ENCODE measurements around the gene PPIA. TPM values are rescaled to one million over a fixed set of nuclear protein-coding genes. Genes with fewer than 3 reads are reported as not detected.
"Not testable (repeated sequence)": the region's sequence is repeated elsewhere in the genome, so short reads cannot be mapped to it uniquely, and the experiment has no call there.

The PPIA gene
- total RNA-seq, 2 donors from 2014 or later, result 1,915 to 2,917 TPM

DNA sequence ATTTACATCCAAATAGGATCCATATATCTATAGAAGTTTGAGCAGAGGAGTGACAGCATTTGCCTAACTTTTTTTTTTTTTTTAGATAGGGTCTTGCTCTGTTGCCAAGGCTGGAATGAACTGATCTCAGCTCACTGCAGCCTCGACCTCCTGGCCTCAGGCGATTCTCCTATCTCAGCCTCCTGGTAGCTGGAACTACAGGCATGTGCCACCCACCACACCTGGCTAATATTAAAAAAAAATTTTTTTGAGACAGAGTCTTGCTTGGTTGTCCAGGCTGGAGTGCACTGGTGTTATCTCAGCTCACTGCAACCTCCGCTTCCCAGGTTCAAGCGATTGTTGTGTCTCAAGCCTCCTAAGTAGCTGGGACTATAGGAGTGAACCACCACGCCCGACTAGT is 15.1 kb downstream of the PPIA start:
- Mint-ChIP-seq H3K4me1 (no peaks in the 10 kb centered on the region), H3K36me3 (ENCODE audit: low read depth) (no peaks in the 10 kb centered on the region), H3K4me3 (no peak overlapping the region), H3K27me3 (no peaks in the 10 kb centered on the region), H3K9me3 (no peaks in the 10 kb centered on the region), H3K27ac (no peak overlapping the region)
- ATAC-seq (replicated peaks), result no peak

DNA sequence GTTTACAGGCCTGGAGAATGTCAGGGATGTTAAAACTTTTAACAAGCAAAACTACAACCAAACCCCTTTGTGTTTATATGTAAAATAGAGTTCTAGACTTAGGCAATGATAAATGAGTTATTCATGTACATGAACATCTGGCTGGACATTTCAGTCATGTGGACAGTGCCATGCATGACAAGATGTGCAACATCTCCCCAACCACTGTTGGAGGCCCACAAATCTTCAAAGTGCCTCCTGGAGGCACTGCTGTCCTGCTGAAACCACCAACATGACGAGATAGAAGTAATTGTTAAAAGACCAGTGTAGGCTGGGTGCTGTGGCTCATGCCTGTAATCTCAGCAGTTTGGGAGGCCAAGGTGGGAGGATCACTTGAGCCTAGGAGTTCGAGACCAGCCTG is 18.4 kb downstream of the PPIA start:
- Mint-ChIP-seq H3K27ac (no peak overlapping the region), H3K9me3 (no peaks in the 10 kb centered on the region), H3K4me1 (no peaks in the 10 kb centered on the region), H3K36me3 (ENCODE audit: low read depth) (no peaks in the 10 kb centered on the region), H3K27me3 (no peaks in the 10 kb centered on the region), H3K4me3 (no peak overlapping the region)
- no peak for ATAC-seq (replicated peaks)

DNA sequence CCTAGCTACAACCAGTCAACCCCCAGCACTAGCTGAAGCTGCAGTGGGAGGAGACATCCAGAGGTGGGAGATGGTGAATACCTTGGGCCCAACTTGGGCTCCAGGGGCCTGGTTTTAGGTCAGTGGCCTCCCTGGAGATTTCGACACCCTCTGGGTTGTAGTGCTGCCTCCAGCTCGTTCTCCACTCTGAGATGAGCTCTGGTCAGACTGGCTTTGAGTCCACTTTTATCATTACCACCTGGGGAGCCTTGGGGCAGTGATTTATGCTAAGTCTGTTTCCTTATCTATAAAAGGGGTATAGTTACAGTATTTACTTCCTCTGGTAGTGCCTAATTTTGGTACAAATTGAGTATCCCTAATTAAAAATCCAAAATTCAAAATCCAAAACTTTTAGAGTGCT is 22.8 kb downstream of the PPIA start:
- Mint-ChIP-seq H3K36me3 (ENCODE audit: low read depth) (no peaks in the 10 kb centered on the region), H3K27ac (no peak overlapping the region), H3K9me3 (no peaks in the 10 kb centered on the region), H3K4me1 (peaks cover under 1% of the 10 kb centered on the region), H3K27me3 (no peaks in the 10 kb centered on the region), H3K4me3 (no peak overlapping the region)
- ATAC-seq (replicated peaks), result no peak

DNA sequence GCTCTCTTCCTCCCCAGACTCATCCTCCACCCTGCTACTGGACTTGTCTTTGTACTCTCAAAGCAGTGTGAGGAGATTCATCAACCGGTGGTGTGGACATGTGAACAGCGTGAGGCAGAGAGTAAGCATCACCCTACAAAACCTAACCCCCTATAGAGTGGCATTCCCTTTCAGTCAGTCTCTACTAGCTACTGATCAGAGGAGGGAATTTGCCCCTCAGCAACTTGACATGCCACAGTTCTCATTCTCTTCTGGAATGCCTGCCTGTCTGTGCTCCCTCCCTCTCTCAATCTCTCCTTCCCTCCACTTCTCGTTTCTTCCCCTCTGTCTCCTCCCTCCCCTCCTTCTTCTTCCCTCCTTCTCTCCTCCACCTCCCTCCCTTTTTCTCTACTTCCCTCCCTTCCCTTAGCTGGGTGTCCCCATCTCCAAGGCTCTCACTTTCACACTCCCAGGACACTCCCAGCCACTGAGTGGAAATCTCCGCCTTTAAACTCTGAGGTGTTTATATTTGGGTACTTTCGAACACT is 26.8 kb downstream of the PPIA start:
- H3K9me3 Mint-ChIP-seq, result no peaks in the 10 kb centered on the region
- no peak overlapping the region for H3K4me3 Mint-ChIP-seq
- peaks cover 9% of the 10 kb centered on the region for H3K4me1 Mint-ChIP-seq
- ATAC-seq (replicated peaks), result no peak
- peaks cover 21% of the 10 kb centered on the region for H3K36me3 Mint-ChIP-seq (ENCODE audit: low read depth)
- H3K27me3 Mint-ChIP-seq, result no peaks in the 10 kb centered on the region
- peak overlapping the region; percentile 47 for H3K27ac Mint-ChIP-seq

DNA sequence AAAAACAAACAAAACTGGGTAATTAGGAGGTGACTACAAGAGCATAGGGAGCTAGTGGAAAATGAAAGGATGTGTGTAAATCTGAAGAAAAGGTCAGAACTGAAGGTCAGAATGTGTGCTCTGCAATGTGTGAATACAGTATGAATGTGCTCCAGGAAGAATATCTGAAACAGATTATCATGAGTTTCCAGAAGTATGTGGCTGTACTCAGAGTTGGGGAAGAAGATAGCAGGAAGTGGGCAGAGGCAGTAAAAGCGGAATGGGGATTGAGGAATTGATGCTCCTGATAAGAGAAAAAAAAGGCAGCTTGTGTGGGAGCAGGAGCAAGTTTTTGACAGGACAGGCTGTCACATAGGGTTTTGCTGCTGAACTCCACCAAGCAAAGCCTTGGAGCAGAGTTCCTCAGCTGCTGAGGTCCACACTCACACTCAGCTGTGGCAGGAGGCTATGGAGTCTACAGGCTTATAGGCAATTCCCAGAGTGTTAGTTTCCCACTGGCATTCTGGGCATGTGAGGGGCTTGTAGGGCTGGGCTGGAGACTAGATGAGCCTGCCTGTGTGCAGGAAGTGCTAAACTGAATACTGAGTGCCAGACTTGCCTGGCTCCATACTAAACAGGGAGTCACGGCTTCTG is 28.5 kb downstream of the PPIA start:
- peaks cover 38% of the 10 kb centered on the region for H3K36me3 Mint-ChIP-seq (ENCODE audit: low read depth)
- peak; percentile 55 for ATAC-seq (replicated peaks)
- H3K27ac Mint-ChIP-seq, result peak overlapping the region; percentile 61
- H3K4me3 Mint-ChIP-seq, result no peak overlapping the region
- no peaks in the 10 kb centered on the region for H3K27me3 Mint-ChIP-seq
- no peaks in the 10 kb centered on the region for H3K9me3 Mint-ChIP-seq
- peaks cover 9% of the 10 kb centered on the region for H3K4me1 Mint-ChIP-seq

DNA sequence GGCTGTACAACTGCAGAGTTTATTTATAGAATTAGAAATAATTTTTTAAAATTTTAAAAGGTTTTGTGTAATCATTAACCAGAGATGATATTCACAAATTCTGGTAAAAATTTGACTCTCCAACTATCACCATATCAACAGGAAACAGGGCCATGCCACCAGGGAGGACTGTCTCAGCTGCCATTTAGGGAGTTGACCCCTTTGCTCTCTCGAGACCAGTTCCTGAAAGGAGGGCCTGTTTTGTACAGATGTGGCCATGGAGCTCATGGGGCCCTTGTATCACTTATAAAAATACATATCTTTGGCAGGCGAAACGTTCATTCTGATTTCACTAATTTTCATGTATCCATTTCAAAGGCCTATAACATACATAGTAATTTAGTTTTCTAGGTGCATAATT is 31.1 kb downstream of the PPIA start:
- H3K27me3 Mint-ChIP-seq, result no peaks in the 10 kb centered on the region
- peaks cover 9% of the 10 kb centered on the region for H3K4me1 Mint-ChIP-seq
- ATAC-seq (replicated peaks), result no peak
- H3K9me3 Mint-ChIP-seq, result no peaks in the 10 kb centered on the region
- no peak overlapping the region for H3K4me3 Mint-ChIP-seq
- peak overlapping the region; percentile 17 for H3K27ac Mint-ChIP-seq
- H3K36me3 Mint-ChIP-seq (ENCODE audit: low read depth), result peaks cover 64% of the 10 kb centered on the region

DNA sequence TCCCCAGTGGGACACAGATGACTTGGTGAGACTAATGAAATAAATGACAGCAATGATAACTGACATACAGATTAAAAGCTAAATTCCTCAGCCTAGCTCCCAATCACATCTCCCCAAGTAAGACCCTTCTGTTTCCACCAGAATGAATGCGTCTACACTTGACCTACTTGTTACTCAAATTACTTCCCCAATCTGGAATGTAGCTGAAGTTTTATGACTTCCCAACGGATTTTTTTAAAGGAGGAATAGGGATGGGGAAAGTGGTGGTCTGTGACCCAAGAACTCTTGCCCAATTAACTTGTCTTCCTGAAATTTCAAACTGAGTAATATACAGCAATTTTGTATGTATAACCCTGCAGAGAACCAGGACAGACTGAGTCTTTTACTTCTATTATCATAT is 42.3 kb downstream of the PPIA start:
- Mint-ChIP-seq H3K9me3 (no peaks in the 10 kb centered on the region), H3K36me3 (ENCODE audit: low read depth) (peaks cover 78% of the 10 kb centered on the region), H3K4me3 (no peak overlapping the region), H3K4me1 (peaks cover 7% of the 10 kb centered on the region), H3K27ac (peak overlapping the region; percentile 10), H3K27me3 (no peaks in the 10 kb centered on the region)
- ATAC-seq (replicated peaks), result no peak

DNA sequence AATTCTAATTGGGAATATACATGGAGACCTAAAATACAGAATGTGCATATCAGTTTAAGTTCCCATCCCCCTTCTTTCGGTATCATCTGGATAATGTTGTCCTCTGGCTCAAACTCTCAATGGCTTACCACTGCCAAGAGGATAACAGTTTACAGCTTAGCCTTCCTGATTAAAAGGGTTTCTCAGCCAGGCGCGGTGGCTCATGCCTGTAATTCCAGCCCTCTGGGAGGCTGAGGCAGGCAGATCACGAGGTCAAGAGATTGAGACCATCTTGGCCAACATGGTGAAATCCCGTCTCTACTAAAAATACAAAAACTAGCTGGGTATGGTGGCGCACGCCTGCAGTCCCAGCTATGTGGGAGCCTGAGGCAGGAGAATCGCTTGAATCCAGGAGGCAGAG is 46.2 kb downstream of the PPIA start:
- not testable (repeated sequence) for H3K4me3 Mint-ChIP-seq; H3K27me3 Mint-ChIP-seq; H3K9me3 Mint-ChIP-seq; ATAC-seq (replicated peaks)
- Mint-ChIP-seq H3K4me1 (peaks cover 18% of the 10 kb centered on the region), H3K36me3 (ENCODE audit: low read depth) (peaks cover 68% of the 10 kb centered on the region), H3K27ac (peak overlapping the region; percentile 27)

DNA sequence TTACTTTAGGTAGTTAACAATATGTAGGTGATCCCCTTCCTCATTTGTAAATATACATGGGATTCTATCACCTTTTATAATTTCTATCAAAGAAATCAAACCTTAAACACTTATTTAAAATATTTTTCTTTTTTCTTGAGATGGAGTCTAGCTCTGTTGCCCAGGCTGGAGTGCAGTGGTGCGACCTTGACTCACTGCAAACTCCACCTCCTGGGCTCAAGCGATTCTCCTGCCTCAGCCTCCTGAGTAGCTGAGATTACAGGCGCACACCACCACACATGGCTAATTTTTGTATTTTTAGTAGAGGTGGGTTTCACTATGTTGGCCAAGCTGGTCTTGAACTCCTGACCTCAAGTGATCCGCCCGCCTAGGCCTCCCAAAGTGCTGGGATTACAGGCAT is 47.0 kb downstream of the PPIA start:
- not testable (repeated sequence) for H3K9me3 Mint-ChIP-seq; H3K27ac Mint-ChIP-seq; H3K4me3 Mint-ChIP-seq; ATAC-seq (replicated peaks); H3K27me3 Mint-ChIP-seq
- Mint-ChIP-seq H3K4me1 (peaks cover 18% of the 10 kb centered on the region), H3K36me3 (ENCODE audit: low read depth) (peaks cover 70% of the 10 kb centered on the region)

DNA sequence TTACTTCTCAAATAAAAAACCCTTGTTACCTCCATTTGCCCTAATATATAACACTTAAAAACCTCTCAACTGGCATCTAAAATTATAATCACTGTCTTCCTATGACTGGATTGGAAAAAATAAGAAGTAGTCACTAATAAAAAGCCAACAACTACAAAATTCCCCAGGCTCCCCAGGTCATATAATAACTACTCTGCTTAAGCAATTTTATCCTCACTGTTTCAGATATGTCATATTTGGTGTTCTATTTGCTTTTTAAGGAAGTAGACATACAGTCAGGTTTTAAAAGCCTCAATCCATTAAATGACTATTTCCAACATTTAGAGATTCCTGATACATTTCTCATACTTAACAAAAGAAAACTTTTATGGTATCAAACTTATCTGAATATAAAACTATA is 49.0 kb downstream of the PPIA start:
- Mint-ChIP-seq H3K9me3 (no peaks in the 10 kb centered on the region), H3K27me3 (no peaks in the 10 kb centered on the region), H3K27ac (peak overlapping the region; percentile 91), H3K4me3 (peak overlapping the region; percentile 91), H3K4me1 (peaks cover 26% of the 10 kb centered on the region), H3K36me3 (ENCODE audit: low read depth) (peaks cover 54% of the 10 kb centered on the region)
- no peak for ATAC-seq (replicated peaks)

DNA sequence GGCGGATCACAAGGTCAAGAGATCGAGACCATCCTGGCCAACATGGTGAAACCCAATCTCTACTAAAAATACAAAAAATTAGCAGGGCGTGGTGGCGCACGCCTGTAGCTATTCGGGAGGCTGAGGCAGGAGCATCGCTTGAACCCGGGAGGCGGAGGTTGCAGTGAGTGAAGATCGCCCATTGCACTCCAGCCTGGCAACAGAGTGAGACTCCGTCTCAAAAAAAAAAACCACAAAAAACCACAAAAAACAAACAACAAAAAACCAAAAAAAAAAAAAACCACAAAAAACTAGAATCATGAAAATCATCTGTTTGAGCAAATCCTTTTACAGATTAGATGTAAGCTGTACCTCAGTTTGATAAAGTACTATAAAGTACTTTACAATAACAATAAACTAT is 49.9 kb downstream of the PPIA start:
- peaks cover 26% of the 10 kb centered on the region for H3K4me1 Mint-ChIP-seq
- not testable (repeated sequence) for ATAC-seq (replicated peaks)

DNA sequence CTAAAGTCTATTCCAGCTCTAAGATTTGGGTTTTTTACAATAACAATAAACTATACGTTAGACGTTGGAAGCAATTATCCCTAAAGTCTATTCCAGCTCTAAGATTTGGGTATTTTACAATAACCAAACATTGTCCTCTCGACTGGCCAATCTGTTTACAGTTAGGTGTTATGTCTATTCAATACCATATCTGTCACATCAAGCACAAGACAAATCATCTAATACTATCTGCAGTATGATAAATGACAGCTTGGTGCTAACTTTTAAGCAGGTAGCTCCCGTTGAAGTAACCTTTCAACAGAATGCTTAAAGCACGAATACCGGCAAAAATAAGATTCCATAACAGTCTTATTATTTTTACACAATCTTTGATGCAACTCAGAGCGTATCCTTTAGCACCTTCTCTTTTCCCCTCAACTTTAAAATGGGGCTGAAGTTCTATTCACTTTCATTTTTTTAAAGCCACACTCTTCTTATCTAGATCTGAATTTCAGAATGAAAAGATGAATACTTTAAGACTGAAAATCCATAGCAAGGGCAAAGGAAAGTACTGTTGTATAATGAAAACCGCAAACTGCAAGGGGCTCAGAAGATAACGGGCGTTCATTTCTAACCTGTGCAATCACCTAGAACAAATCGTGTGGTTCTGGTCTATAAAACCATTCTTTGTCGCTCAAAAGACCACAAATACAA is 50.5 kb downstream of the PPIA start:
- ATAC-seq (replicated peaks), result peak; percentile 1
- Mint-ChIP-seq H3K4me3 (peak overlapping the region; percentile 91), H3K9me3 (no peaks in the 10 kb centered on the region), H3K4me1 (peaks cover 26% of the 10 kb centered on the region), H3K27ac (peak overlapping the region; percentile 91), H3K36me3 (ENCODE audit: low read depth) (peaks cover 39% of the 10 kb centered on the region), H3K27me3 (no peaks in the 10 kb centered on the region)

More for the DNA sequence above, 49.9 kb downstream of the PPIA start:
- H3K27me3 Mint-ChIP-seq, H3K9me3 Mint-ChIP-seq: not testable (repeated sequence)
- H3K4me3 Mint-ChIP-seq, result peak overlapping the region; percentile 91
- peaks cover 44% of the 10 kb centered on the region for H3K36me3 Mint-ChIP-seq (ENCODE audit: low read depth)
- H3K27ac Mint-ChIP-seq, result peak overlapping the region; percentile 91

DNA sequence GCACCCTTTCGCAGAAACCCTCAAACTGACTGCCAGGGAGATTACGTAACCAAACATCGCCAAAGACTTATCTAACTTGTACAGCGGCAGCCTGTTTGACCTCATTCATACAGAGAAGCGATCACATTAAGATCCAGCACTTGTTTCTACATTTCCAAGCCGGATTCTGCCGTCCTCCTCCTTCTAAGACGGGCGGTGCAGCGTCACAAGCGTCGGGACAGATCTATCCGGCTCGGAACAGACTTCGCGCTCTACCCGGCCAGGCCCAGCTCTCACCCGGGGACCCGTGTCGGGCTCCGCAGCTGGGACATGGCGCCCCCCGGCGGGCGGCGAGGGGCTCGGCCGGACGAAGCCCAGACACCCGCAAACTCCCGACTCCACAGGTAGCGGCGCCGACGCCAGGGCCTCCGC is 51.0 kb downstream of the PPIA start:
- Mint-ChIP-seq H3K36me3 (ENCODE audit: low read depth) (peaks cover 33% of the 10 kb centered on the region), H3K27me3 (no peaks in the 10 kb centered on the region), H3K4me1 (peaks cover 22% of the 10 kb centered on the region), H3K27ac (peak overlapping the region; percentile 91), H3K9me3 (no peaks in the 10 kb centered on the region), H3K4me3 (peak overlapping the region; percentile 91)
- ATAC-seq (replicated peaks), result peak; percentile 71

DNA sequence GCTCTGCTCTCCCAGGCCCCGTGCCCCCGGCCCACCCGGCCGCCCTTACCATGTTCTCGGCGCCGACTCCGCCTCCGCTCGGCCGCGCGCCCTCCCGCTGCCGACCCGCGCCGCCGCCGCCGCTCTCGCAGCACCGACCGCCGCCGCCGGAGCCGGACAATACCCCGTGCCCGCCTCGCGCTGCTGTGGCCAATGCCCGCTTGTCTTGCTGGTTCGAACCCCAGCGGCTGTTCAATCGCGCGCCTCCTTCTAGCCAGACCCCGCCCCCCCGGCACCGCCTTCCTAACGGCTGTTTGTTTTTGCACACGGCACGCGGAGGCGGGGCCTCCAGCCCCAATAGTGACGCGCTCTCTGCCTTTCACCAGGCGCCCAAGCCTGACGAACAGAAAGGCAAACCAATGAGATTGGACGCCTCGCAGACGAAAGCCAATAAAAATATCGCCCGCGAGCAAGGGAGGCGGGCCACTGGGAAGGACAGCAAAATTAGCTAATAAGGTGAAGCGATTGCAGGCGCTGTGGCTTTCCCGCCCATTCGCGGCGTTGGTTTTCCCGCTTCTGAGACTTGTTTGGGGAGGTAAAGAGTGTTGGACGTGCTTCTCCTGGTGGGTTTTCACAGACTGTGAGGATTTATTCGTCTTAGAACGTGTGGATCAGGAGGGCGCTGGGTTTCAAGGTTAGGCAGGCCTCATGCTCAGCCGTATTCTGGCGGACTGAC is 51.6 kb downstream of the PPIA start, which contains the start of gene H2AZ2:
Gene H2AZ2 (minus strand): TSS at position 168 of the 715 bp plus-strand sequence. CDS start 116 bp downstream, at position 52.
- H3K4me3 Mint-ChIP-seq, result peak within 1 kb of the TSS; percentile 91
- no peaks in the 10 kb centered on the region for H3K9me3 Mint-ChIP-seq
- H3K36me3 Mint-ChIP-seq (ENCODE audit: low read depth), result peaks cover 29% of the 10 kb centered on the region
- peak within 1 kb of the TSS; percentile 91 for H3K27ac Mint-ChIP-seq
- no peaks in the 10 kb centered on the region for H3K27me3 Mint-ChIP-seq
- ATAC-seq (replicated peaks), result peak; percentile 87
- H3K4me1 Mint-ChIP-seq, result peaks cover 19% of the 10 kb centered on the region

Measured in activated T-helper 17 cell treated with anti-CD3 and anti-CD28 coated beads, Interleukin-2, amount 50 U/mL, for 72 hours (primary cell).